ENCODE measurements around the gene VMAC.

VMAC gene

GRCh38 chr19:5890099-5890498 is 14.6 kb upstream of the VMAC start:
- no peak overlapping the region for H3K18ac ChIP-seq (ENCODE audit: low read length)
- H3K79me2 ChIP-seq (ENCODE audit: control insufficient read depth, insufficient read depth, low read length, poor library complexity): no peaks in the 10 kb centered on the region
- H2AFZ ChIP-seq (ENCODE audit: insufficient read depth, low read length, poor library complexity): no peak overlapping the region
- no peak overlapping the region for H3K9ac ChIP-seq (ENCODE audit: low read length)
- H3K23ac ChIP-seq (ENCODE audit: low read length): no peak overlapping the region
- no peak overlapping the region for H3K14ac ChIP-seq (ENCODE audit: low read length)
- H3K36me3 ChIP-seq (ENCODE audit: control insufficient read depth in 1 of 2, insufficient read depth in 2 of 2, low read length in 2 of 2): peaks cover 8 to 11% of the 10 kb centered on the region in 2 experiments
- no peak overlapping the region for H3K4ac ChIP-seq (ENCODE audit: low read depth, low read length)
- no peak overlapping the region for H2AK5ac ChIP-seq (ENCODE audit: low read length)
- no peak overlapping the region for H3K4me3 ChIP-seq (ENCODE audit: low read depth, low read length)
- H2BK12ac ChIP-seq (ENCODE audit: low read length): no peak overlapping the region
- no peak overlapping the region for H2BK5ac ChIP-seq (ENCODE audit: low read depth, low read length, poor library complexity)
- no peak overlapping the region for H4K12ac ChIP-seq (ENCODE audit: low read depth, low read length)
- no peak for DNase-seq
- H3K4me2 ChIP-seq (ENCODE audit: low read length): no peak overlapping the region
- H3K27ac ChIP-seq (ENCODE audit: low read depth, low read length): no peak overlapping the region
- peaks cover 0 to 2% of the 10 kb centered on the region in 2 experiments for H3K4me1 ChIP-seq (ENCODE audit: control insufficient read depth in 1 of 2, insufficient read depth in 2 of 2, low read length in 2 of 2)
- H3K9me3 ChIP-seq (ENCODE audit: insufficient read depth, low read depth, low read length): no peaks in the 10 kb centered on the region
- H3K79me1 ChIP-seq (ENCODE audit: low read length): no peaks in the 10 kb centered on the region
- no peak overlapping the region for H4K8ac ChIP-seq (ENCODE audit: low read depth, low read length)
- H4K91ac ChIP-seq (ENCODE audit: low read depth, low read length): no peak overlapping the region
- no CpG with 5 or more reads among the region's 10 CpGs for whole genome bisulfite sequencing (ENCODE audit: extremely low coverage, insufficient coverage, insufficient read length)
- no peaks in the 10 kb centered on the region for H3K27me3 ChIP-seq (ENCODE audit: insufficient read depth, low read length)
- no peak overlapping the region for H2BK120ac ChIP-seq (ENCODE audit: insufficient read depth, low read length, poor library complexity)

- no peak overlapping the region for H3K18ac ChIP-seq (ENCODE audit: low read length)
- no peak overlapping the region for H2BK120ac ChIP-seq (ENCODE audit: insufficient read depth, low read length, poor library complexity)
- H3K4me2 ChIP-seq (ENCODE audit: low read length): no peak overlapping the region
- peaks cover 22 to 25% of the 10 kb centered on the region in 2 experiments for H3K36me3 ChIP-seq (ENCODE audit: control insufficient read depth in 1 of 2, insufficient read depth in 2 of 2, low read length in 2 of 2)
- H3K9ac ChIP-seq (ENCODE audit: low read length): no peak overlapping the region
- H3K79me2 ChIP-seq (ENCODE audit: control insufficient read depth, insufficient read depth, low read length, poor library complexity): no peaks in the 10 kb centered on the region
- H3K27me3 ChIP-seq (ENCODE audit: insufficient read depth, low read length): no peaks in the 10 kb centered on the region
- no peak overlapping the region for H3K14ac ChIP-seq (ENCODE audit: low read length)
- H2AK5ac ChIP-seq (ENCODE audit: low read length): no peak overlapping the region
- no peak overlapping the region for H3K4ac ChIP-seq (ENCODE audit: low read depth, low read length)
- no peak overlapping the region for H3K23ac ChIP-seq (ENCODE audit: low read length)
- H4K12ac ChIP-seq (ENCODE audit: low read depth, low read length): no peak overlapping the region
- no peak overlapping the region for H3K27ac ChIP-seq (ENCODE audit: low read depth, low read length)
- H4K8ac ChIP-seq (ENCODE audit: low read depth, low read length): no peak overlapping the region
- no peak for DNase-seq
- no peak overlapping the region for H2BK5ac ChIP-seq (ENCODE audit: low read depth, low read length, poor library complexity)
- no peak overlapping the region for H2AFZ ChIP-seq (ENCODE audit: insufficient read depth, low read length, poor library complexity)
- H2BK12ac ChIP-seq (ENCODE audit: low read length): no peak overlapping the region
- H3K9me3 ChIP-seq (ENCODE audit: insufficient read depth, low read depth, low read length): peaks cover 1% of the 10 kb centered on the region
- WGBS (ENCODE audit: extremely low coverage, insufficient coverage, insufficient read length): no CpG with 5 or more reads among the region's 4 CpGs
- H4K91ac ChIP-seq (ENCODE audit: low read depth, low read length): no peak overlapping the region
- peaks cover 0 to 2% of the 10 kb centered on the region in 2 experiments for H3K4me1 ChIP-seq (ENCODE audit: control insufficient read depth in 1 of 2, insufficient read depth in 2 of 2, low read length in 2 of 2)
- H3K4me3 ChIP-seq (ENCODE audit: low read depth, low read length): no peak overlapping the region
- H3K79me1 ChIP-seq (ENCODE audit: low read length): no peaks in the 10 kb centered on the region
These were observed 13.1 kb upstream of the VMAC start for GRCh38 chr19:5891572-5891937.

GRCh38 chr19:5891938-5892771 is 12.5 kb upstream of the VMAC start:
- no peaks in the 10 kb centered on the region for H3K79me2 ChIP-seq (ENCODE audit: control insufficient read depth, insufficient read depth, low read length, poor library complexity)
- H3K27ac ChIP-seq (ENCODE audit: low read depth, low read length): no peak overlapping the region
- no peak overlapping the region for H2AFZ ChIP-seq (ENCODE audit: insufficient read depth, low read length, poor library complexity)
- no peak overlapping the region for H4K91ac ChIP-seq (ENCODE audit: low read depth, low read length)
- H3K4me2 ChIP-seq (ENCODE audit: low read length): no peak overlapping the region
- H2AK5ac ChIP-seq (ENCODE audit: low read length): no peak overlapping the region
- H3K14ac ChIP-seq (ENCODE audit: low read length): no peak overlapping the region
- H3K9me3 ChIP-seq (ENCODE audit: insufficient read depth, low read depth, low read length): peaks cover 1% of the 10 kb centered on the region
- H3K9ac ChIP-seq (ENCODE audit: low read length): no peak overlapping the region
- no peak overlapping the region for H3K23ac ChIP-seq (ENCODE audit: low read length)
- no peak overlapping the region for H3K4me3 ChIP-seq (ENCODE audit: low read depth, low read length)
- no peak overlapping the region for H3K18ac ChIP-seq (ENCODE audit: low read length)
- H3K36me3 ChIP-seq (ENCODE audit: control insufficient read depth in 1 of 2, insufficient read depth in 2 of 2, low read length in 2 of 2): peaks cover 27 to 31% of the 10 kb centered on the region in 2 experiments
- no peak overlapping the region for H2BK120ac ChIP-seq (ENCODE audit: insufficient read depth, low read length, poor library complexity)
- no CpG with 5 or more reads among the region's 48 CpGs for WGBS (ENCODE audit: extremely low coverage, insufficient coverage, insufficient read length)
- no peak overlapping the region for H4K12ac ChIP-seq (ENCODE audit: low read depth, low read length)
- no peak overlapping the region for H2BK5ac ChIP-seq (ENCODE audit: low read depth, low read length, poor library complexity)
- H3K79me1 ChIP-seq (ENCODE audit: low read length): no peaks in the 10 kb centered on the region
- H3K27me3 ChIP-seq (ENCODE audit: insufficient read depth, low read length): no peaks in the 10 kb centered on the region
- no peak overlapping the region for H3K4ac ChIP-seq (ENCODE audit: low read depth, low read length)
- H2BK12ac ChIP-seq (ENCODE audit: low read length): no peak overlapping the region
- peaks cover 0 to 2% of the 10 kb centered on the region in 2 experiments for H3K4me1 ChIP-seq (ENCODE audit: control insufficient read depth in 1 of 2, insufficient read depth in 2 of 2, low read length in 2 of 2)
- DNase-seq: peak; percentile 35 to 67
- H4K8ac ChIP-seq (ENCODE audit: low read depth, low read length): no peak overlapping the region

GRCh38 chr19:5892772-5893275 is 11.8 kb upstream of the VMAC start:
- no peaks in the 10 kb centered on the region for H3K79me1 ChIP-seq (ENCODE audit: low read length)
- peaks cover 32 to 33% of the 10 kb centered on the region in 2 experiments for H3K36me3 ChIP-seq (ENCODE audit: control insufficient read depth in 1 of 2, insufficient read depth in 2 of 2, low read length in 2 of 2)
- peaks cover 6% of the 10 kb centered on the region for H3K9me3 ChIP-seq (ENCODE audit: insufficient read depth, low read depth, low read length)
- no peak overlapping the region for H2AFZ ChIP-seq (ENCODE audit: insufficient read depth, low read length, poor library complexity)
- H2AK5ac ChIP-seq (ENCODE audit: low read length): no peak overlapping the region
- no peak overlapping the region for H3K4me2 ChIP-seq (ENCODE audit: low read length)
- H3K4me3 ChIP-seq (ENCODE audit: low read depth, low read length): no peak overlapping the region
- H2BK12ac ChIP-seq (ENCODE audit: low read length): no peak overlapping the region
- H3K4me1 ChIP-seq (ENCODE audit: control insufficient read depth in 1 of 2, insufficient read depth in 2 of 2, low read length in 2 of 2): peaks cover 0 to 2% of the 10 kb centered on the region in 2 experiments
- no peak overlapping the region for H2BK120ac ChIP-seq (ENCODE audit: insufficient read depth, low read length, poor library complexity)
- H3K27ac ChIP-seq (ENCODE audit: low read depth, low read length): no peak overlapping the region
- H3K4ac ChIP-seq (ENCODE audit: low read depth, low read length): no peak overlapping the region
- H4K8ac ChIP-seq (ENCODE audit: low read depth, low read length): no peak overlapping the region
- H3K9ac ChIP-seq (ENCODE audit: low read length): no peak overlapping the region
- H3K14ac ChIP-seq (ENCODE audit: low read length): no peak overlapping the region
- H3K79me2 ChIP-seq (ENCODE audit: control insufficient read depth, insufficient read depth, low read length, poor library complexity): no peaks in the 10 kb centered on the region
- no peak overlapping the region for H2BK5ac ChIP-seq (ENCODE audit: low read depth, low read length, poor library complexity)
- no CpG with 5 or more reads among the region's 15 CpGs for WGBS (ENCODE audit: extremely low coverage, insufficient coverage, insufficient read length)
- DNase-seq: no peak
- H4K91ac ChIP-seq (ENCODE audit: low read depth, low read length): no peak overlapping the region
- no peaks in the 10 kb centered on the region for H3K27me3 ChIP-seq (ENCODE audit: insufficient read depth, low read length)
- no peak overlapping the region for H3K18ac ChIP-seq (ENCODE audit: low read length)
- no peak overlapping the region for H3K23ac ChIP-seq (ENCODE audit: low read length)
- H4K12ac ChIP-seq (ENCODE audit: low read depth, low read length): no peak overlapping the region

All from trophoblast cell (in vitro differentiated cells and primary cell).